Measurements from ENCODE around the gene TFB1M.

TFB1M gene

DNA sequence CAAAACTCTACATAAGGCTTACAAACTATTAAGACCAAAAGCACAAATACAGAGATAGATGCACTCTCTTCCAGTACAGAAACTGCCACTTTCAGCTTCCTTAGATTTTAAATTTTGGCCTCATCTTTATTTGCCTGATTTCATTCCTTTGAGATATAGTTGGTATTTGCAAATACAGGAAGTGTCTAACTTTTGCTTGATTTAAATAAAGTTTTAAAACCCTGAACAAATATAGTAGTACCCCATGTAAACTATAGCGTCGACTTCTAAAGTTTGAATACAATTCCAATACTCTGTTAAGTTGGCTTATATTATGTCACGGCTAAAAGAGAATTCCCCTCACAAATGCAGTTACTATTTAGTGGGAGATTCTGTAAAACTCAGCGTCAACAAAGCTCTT lies 51.6 kb downstream of the TFB1M start:
- Histone ChIP-seq H4K20me1 (ENCODE audit: insufficient read depth, low read length) (no peaks in the 10 kb centered on the region), H3F3A (ENCODE audit: insufficient read depth, low read length) (no peaks in the 10 kb centered on the region), H2AFZ (ENCODE audit: low read length) (no peak overlapping the region), H3K27ac (ENCODE audit: low read depth, low read length, poor library complexity, severe bottlenecking) (no peak overlapping the region), H3K4me2 (ENCODE audit: low read length) (no peak overlapping the region), H3K9me2 (ENCODE audit: low read depth, low read length) (no peaks in the 10 kb centered on the region), H3K27me3 (ENCODE audit: insufficient read depth, low read length) (no peaks in the 10 kb centered on the region), H3K9ac (ENCODE audit: low read length) (no peak overlapping the region), H3K36me3 (ENCODE audit: insufficient read depth, low read length) (peaks cover 68% of the 10 kb centered on the region), H3K9me3 (ENCODE audit: low read length) (no peaks in the 10 kb centered on the region), H3K4me3 (ENCODE audit: low read depth, low read length, poor library complexity, severe bottlenecking) (no peak overlapping the region), H3K79me2 (ENCODE audit: insufficient read depth, low read length) (no peaks in the 10 kb centered on the region), H3K4me1 (ENCODE audit: insufficient read depth, low read length, severe bottlenecking) (no peaks in the 10 kb centered on the region)
- TF ChIP-seq EZH2 (IDR thresholded peaks at IDR 0.05; ENCODE audit: borderline replicate concordance, low read length), result no peak
- TF ChIP-seq, protein P1, sequence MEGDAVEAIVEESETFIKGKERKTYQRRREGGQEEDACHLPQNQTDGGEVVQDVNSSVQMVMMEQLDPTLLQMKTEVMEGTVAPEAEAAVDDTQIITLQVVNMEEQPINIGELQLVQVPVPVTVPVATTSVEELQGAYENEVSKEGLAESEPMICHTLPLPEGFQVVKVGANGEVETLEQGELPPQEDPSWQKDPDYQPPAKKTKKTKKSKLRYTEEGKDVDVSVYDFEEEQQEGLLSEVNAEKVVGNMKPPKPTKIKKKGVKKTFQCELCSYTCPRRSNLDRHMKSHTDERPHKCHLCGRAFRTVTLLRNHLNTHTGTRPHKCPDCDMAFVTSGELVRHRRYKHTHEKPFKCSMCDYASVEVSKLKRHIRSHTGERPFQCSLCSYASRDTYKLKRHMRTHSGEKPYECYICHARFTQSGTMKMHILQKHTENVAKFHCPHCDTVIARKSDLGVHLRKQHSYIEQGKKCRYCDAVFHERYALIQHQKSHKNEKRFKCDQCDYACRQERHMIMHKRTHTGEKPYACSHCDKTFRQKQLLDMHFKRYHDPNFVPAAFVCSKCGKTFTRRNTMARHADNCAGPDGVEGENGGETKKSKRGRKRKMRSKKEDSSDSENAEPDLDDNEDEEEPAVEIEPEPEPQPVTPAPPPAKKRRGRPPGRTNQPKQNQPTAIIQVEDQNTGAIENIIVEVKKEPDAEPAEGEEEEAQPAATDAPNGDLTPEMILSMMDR (IDR thresholded peaks at IDR 0.05; ENCODE audit: low read length), result no peak

DNA sequence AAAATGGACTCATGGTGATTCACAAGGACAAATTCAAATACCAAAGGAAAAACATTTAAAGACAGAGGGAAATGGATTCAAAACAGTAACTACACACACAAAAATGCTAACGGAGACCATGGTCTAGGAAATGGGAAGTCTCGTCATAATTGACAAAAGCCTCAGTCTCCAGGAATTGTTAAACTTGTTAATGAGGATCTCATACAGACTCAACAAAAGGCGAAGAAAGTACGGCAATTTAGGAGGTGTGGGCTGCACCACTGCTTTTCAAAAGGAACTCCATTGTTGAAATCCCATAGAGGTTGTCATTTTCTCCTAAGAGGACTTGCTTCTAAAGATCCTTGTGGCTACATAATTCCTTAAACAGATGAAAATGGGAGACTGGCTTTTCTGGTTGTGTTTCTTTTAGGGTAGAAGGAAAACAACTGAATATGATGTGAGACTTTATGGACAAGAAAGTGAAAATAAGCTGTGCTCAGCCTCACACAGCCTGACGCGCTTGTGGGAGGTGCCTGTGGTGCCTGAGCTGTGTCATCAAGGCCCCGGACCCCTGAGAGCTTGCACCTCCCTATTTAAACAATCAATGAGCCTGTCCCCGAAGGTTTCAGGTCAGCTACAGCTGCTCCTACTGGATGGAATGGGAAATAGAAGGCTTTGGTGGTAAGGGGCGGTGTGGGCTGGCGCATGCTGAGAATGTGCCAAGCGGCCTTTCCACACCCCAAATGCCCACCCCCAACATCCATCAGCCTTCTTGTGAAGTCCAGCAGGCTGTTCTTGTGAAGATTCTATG lies 53.0 kb downstream of the TFB1M start:
- Histone ChIP-seq H3K36me3 (ENCODE audit: insufficient read depth, low read length) (peaks cover 74% of the 10 kb centered on the region), H3K27ac (ENCODE audit: low read depth, low read length, poor library complexity, severe bottlenecking) (no peak overlapping the region), H3K4me2 (ENCODE audit: low read length) (no peak overlapping the region)

DNA sequence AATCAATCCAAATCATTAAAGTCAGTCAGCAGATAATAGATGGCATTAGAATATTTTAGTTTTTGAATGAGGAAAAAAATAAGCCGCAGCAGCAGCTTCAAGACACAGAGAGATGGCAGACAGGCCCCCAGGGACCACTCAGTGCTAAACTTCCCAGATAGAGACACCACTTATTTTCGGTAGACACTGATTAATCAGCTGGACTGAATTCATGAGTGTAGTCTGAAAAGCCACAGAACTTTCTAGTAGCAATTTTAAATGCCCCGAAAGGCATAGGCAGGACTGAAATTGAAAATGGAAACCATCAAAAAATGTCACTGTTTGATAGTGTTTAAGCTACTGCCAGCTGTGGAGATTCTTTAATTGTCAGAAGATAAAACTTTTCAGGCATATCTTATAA lies 53.6 kb downstream of the TFB1M start:
- TF ChIP-seq, protein P1 (IDR thresholded peaks at IDR 0.05; ENCODE audit: low read length), result no peak
- no peak for TF ChIP-seq EZH2 (IDR thresholded peaks at IDR 0.05; ENCODE audit: borderline replicate concordance, low read length)
- Histone ChIP-seq H3K4me2 (ENCODE audit: low read length) (no peak overlapping the region), H3K79me2 (ENCODE audit: insufficient read depth, low read length) (no peaks in the 10 kb centered on the region), H3K27ac (ENCODE audit: low read depth, low read length, poor library complexity, severe bottlenecking) (no peak overlapping the region), H4K20me1 (ENCODE audit: insufficient read depth, low read length) (no peaks in the 10 kb centered on the region), H3K9me3 (ENCODE audit: low read length) (no peaks in the 10 kb centered on the region), H3K27me3 (ENCODE audit: insufficient read depth, low read length) (no peaks in the 10 kb centered on the region), H3K9me2 (ENCODE audit: low read depth, low read length) (no peaks in the 10 kb centered on the region), H3K4me3 (ENCODE audit: low read depth, low read length, poor library complexity, severe bottlenecking) (no peak overlapping the region), H3K9ac (ENCODE audit: low read length) (no peak overlapping the region), H3K36me3 (ENCODE audit: insufficient read depth, low read length) (peaks cover 80% of the 10 kb centered on the region), H3K4me1 (ENCODE audit: insufficient read depth, low read length, severe bottlenecking) (no peaks in the 10 kb centered on the region), H3F3A (ENCODE audit: insufficient read depth, low read length) (no peaks in the 10 kb centered on the region), H2AFZ (ENCODE audit: low read length) (no peak overlapping the region)

More for the DNA sequence above, 53.0 kb downstream of the TFB1M start:
- no peaks in the 10 kb centered on the region for H3K9me2 ChIP-seq (ENCODE audit: low read depth, low read length)
- TF ChIP-seq, protein P1 (IDR thresholded peaks at IDR 0.05; ENCODE audit: low read length), result no peak
- no peak for TF ChIP-seq EZH2 (IDR thresholded peaks at IDR 0.05; ENCODE audit: borderline replicate concordance, low read length)
- H4K20me1 ChIP-seq (ENCODE audit: insufficient read depth, low read length), result no peaks in the 10 kb centered on the region
- no peaks in the 10 kb centered on the region for H3K4me1 ChIP-seq (ENCODE audit: insufficient read depth, low read length, severe bottlenecking)
- H3K9me3 ChIP-seq (ENCODE audit: low read length), result no peaks in the 10 kb centered on the region
- H2AFZ ChIP-seq (ENCODE audit: low read length), result no peak overlapping the region
- no peaks in the 10 kb centered on the region for H3K27me3 ChIP-seq (ENCODE audit: insufficient read depth, low read length)
- H3K4me3 ChIP-seq (ENCODE audit: low read depth, low read length, poor library complexity, severe bottlenecking), result no peak overlapping the region
- H3F3A ChIP-seq (ENCODE audit: insufficient read depth, low read length), result no peaks in the 10 kb centered on the region
- no peak overlapping the region for H3K9ac ChIP-seq (ENCODE audit: low read length)
- no peaks in the 10 kb centered on the region for H3K79me2 ChIP-seq (ENCODE audit: insufficient read depth, low read length)

Measured in OCI-LY1 (cell line).